GM06990 (cell line): Measurements from ENCODE around the gene ARHGEF4.

Experiments used
- DNase-seq: peaks from one replicate; pipeline ENCODE4 v3.0.0-alpha.2; 2011; ENCODE audit not compliant: insufficient read length; ENCODE audit errors: extremely low read depth
- H3K27me3 ChIP-seq: replicated peaks from 2 replicates; pipeline ENCODE4 v1.6.0; 2011; ENCODE audit warnings: low read length; ENCODE audit not compliant: control insufficient read depth, insufficient read depth
- H3K36me3 ChIP-seq: 2 replicates; pipeline ENCODE4 v1.5.1; 2011; ENCODE audit warnings: low read length; ENCODE audit not compliant: control insufficient read depth, insufficient read depth
- H3K4me3 ChIP-seq: replicated peaks from 2 replicates; pipeline ENCODE4 v1.5.1; 2011; ENCODE audit warnings: low read depth, mild to moderate bottlenecking, control low read depth, low read length
- CTCF ChIP-seq: IDR thresholded peaks from 2 replicates; pipeline ENCODE4 v1.5.1; 2011; ENCODE audit warnings: low read length, control low read depth, mild to moderate bottlenecking, inconsistent platforms; ENCODE audit not compliant: insufficient read depth, poor library complexity, severe bottlenecking

Gene ARHGEF4

DNA sequence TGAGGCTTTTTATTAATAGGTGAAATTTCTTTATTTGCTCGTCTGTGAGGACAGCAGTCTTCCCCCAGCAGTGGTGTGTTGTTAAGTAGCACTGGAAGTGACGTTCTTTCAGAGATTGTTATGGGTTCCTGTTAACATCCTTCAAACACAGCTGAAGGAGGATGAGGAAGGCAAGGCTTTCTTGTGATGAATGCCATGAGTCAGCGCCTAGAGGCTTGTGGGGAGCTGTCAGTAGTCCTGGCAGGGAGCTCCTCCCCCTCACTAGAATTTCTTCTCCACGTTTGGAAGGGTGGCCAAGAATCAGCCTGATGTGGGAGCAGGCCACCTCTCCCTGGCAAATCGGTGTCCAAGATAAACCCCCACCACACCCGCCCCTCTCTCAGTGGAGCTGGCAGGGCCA, 113.2 kb downstream of the ARHGEF4 start:
- no peak for DNase-seq
- H3K27me3 ChIP-seq, result no peaks in the 10 kb centered on the region
- H3K36me3 ChIP-seq, result no peaks in the 10 kb centered on the region
- TF ChIP-seq CTCF, result no peak
- H3K4me3 ChIP-seq, result no peak overlapping the region

- no peak for DNase-seq
- no peak for TF ChIP-seq CTCF
- H3K36me3 ChIP-seq, result no peaks in the 10 kb centered on the region
Observed at GRCh38 chr2:130951018-130951417, 114.3 kb downstream of the ARHGEF4 start.

DNA sequence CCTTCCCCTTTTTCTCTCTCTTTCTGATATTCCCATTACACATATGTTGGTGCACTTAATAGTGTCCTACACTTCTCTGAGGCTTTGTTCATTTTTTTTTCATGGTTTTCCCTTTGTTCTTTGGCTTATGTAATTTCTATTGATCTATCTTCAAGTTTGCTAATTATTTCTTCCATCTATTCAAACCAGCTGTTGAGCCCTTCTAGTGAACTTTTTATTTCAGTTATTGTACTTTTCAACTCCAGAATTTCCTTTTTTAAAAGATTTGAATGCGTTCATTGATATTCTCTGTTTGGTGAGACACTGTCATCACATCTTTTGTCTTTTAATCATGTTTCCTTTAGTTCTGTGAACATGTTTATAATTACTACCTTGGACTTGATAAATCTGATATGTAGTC, 118.2 kb downstream of the ARHGEF4 start:
- no peak for TF ChIP-seq CTCF
- H3K27me3 ChIP-seq, result no peaks in the 10 kb centered on the region
- H3K36me3 ChIP-seq, result no peaks in the 10 kb centered on the region
- no peak overlapping the region for H3K4me3 ChIP-seq
- DNase-seq, result no peak

More at GRCh38 chr2:130951018-130951417, 114.3 kb downstream of the ARHGEF4 start:
- H3K27me3 ChIP-seq, result no peaks in the 10 kb centered on the region
- no peak overlapping the region for H3K4me3 ChIP-seq

DNA sequence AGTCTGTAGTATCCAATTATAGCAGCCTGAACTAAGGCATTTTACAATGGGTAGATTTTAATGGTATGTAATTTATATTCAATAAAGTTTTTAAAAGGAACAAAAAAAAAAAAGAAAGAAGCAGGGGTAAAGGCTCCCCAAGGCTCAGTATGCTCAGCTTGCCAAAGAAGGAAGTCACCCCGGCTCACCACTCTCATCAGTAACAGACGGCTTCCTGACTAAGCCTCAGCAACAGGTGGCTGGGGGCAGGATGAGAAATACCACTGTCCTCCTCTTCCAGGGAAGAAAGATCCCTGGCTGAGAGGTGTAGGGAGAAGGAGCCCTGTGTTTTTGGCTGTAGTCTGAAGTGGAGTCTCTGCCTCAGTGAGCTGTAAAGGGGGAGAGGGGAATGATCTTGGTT, 121.2 kb downstream of the ARHGEF4 start:
- Histone ChIP-seq H3K27me3 (no peaks in the 10 kb centered on the region; the same call in 1 of the 2 replicates), H3K36me3 (no peaks in the 10 kb centered on the region), H3K4me3 (no peak overlapping the region)
- TF ChIP-seq CTCF, result no peak
- no peak for DNase-seq

DNA sequence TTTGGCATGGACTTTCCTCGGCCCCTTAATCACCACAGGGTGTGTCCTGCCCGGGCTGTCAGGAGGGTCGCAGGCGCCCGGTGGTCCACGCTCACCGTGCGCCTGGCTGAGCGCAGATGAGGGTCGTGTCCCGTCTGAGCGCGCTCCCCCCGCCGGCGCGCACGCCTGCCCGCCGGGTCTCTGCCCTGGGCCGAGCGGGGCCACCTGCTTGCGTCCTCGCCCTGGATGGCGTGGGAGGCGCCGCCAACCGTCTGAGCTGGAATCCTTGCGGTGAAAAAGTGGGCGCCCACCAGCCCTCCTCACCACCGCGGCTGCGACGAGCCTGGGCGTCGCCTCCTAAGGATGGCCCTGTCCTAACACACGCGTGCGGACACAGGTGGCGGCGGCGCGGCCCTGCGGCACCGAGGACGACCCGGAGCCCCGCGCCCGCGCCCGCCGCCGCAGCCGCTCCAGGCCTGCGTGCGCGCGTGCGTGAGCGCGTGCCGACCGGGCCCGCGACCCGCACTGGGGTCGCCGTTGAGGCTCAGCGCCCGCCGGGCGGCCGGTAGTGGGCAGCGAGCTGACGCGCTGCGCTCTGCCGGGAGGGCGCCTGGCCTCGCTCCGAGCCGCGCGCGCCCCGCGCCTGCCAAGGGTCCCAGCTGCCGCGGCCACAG, 126.6 kb downstream of the ARHGEF4 start:
- no peak for TF ChIP-seq CTCF
- Histone ChIP-seq H3K4me3 (no peak overlapping the region), H3K27me3 (no peaks in the 10 kb centered on the region; the same call in 1 of the 2 replicates), H3K36me3 (no peaks in the 10 kb centered on the region)
- no peak for DNase-seq
